HEK293T (cell line): ENCODE measurements around the gene WASHC3.

Experiments
- ELF4 ChIP-seq: fragments of 450-650 bp; IDR thresholded peaks from 2 replicates; pipeline ENCODE4 v1.6.1; 2017; ENCODE audit warnings: antibody characterized with exemption
- FOXK2 ChIP-seq: fragments of 450-650 bp; IDR thresholded peaks from 2 replicates; pipeline ENCODE4 v1.6.1; 2016; ENCODE audit warnings: mild to moderate bottlenecking
- L3MBTL2 ChIP-seq: fragments of 450-650 bp; conservative IDR thresholded peaks from 2 replicates; pipeline ENCODE4 v1.6.1; 2016; ENCODE audit warnings: mild to moderate bottlenecking
- LEF1 ChIP-seq: fragments of 450-650 bp; IDR thresholded peaks from 2 replicates; pipeline ENCODE4 v1.6.1; 2017; ENCODE audit warnings: mild to moderate bottlenecking, borderline replicate concordance

GRCh38 chr12:102021540-102022246 lies 40.1 kb downstream of the WASHC3 start:
- no peak for TF ChIP-seq LEF1
- no peak for TF ChIP-seq L3MBTL2
- TF ChIP-seq FOXK2 = no peak
- TF ChIP-seq ELF4 = no peak
